GM12874 (cell line): ENCODE results near the gene MAPK4.

ENCODE experiments used
- TF ChIP-seq, protein P1 (sequence below): IDR thresholded peaks from 2 replicates; pipeline ENCODE4 v1.5.1; 2011; ENCODE audit warnings: low read depth, mild to moderate bottlenecking, control low read depth, low read length, moderate library complexity; ENCODE audit not compliant: insufficient read depth

The MAPK4 gene

DNA sequence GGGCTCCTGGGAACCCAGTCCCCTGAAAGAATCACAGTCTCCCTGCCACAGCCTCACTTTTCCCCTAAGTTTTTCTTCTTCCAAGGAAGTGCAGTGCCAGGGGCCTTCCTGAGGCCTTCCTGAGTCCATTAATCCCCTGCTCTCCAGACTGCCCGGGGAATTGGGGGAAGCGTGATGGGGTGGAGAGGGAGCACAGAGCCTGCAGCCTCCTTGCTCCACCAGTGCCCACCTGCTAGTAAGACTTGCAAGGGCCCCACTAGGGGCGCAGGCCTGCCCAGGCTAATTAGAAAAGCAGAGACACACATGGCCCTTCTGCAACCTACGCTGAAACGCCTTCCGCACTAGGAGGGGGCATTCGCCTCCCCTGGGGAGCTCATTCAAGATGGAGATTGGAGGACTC lies 149.3 kb downstream of the MAPK4 start:
- TF ChIP-seq, protein P1, sequence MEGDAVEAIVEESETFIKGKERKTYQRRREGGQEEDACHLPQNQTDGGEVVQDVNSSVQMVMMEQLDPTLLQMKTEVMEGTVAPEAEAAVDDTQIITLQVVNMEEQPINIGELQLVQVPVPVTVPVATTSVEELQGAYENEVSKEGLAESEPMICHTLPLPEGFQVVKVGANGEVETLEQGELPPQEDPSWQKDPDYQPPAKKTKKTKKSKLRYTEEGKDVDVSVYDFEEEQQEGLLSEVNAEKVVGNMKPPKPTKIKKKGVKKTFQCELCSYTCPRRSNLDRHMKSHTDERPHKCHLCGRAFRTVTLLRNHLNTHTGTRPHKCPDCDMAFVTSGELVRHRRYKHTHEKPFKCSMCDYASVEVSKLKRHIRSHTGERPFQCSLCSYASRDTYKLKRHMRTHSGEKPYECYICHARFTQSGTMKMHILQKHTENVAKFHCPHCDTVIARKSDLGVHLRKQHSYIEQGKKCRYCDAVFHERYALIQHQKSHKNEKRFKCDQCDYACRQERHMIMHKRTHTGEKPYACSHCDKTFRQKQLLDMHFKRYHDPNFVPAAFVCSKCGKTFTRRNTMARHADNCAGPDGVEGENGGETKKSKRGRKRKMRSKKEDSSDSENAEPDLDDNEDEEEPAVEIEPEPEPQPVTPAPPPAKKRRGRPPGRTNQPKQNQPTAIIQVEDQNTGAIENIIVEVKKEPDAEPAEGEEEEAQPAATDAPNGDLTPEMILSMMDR: 0 out of 2 replicates have a peak, but pooled peaks have one; percentile 5

DNA sequence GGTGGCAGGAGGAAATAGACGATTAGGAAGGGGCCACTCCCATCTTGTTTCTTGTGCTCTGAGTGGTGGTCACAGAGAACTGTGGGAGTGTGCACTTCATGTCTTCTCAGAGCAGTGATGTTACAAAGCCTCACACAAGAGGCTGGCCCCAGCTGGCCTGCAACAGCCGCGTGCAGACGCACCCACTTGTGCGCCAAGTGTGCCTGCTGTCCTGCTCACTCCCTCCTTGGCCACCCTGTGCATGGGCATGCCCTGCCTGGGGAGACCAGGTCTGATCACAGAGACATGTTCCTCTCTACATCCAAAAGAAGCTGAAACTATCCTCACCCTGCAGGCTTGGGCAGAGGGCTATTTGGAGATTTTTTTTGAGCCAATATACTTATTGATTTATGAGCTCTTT lies 151.5 kb downstream of the MAPK4 start:
- TF ChIP-seq, protein P1: no peak

DNA sequence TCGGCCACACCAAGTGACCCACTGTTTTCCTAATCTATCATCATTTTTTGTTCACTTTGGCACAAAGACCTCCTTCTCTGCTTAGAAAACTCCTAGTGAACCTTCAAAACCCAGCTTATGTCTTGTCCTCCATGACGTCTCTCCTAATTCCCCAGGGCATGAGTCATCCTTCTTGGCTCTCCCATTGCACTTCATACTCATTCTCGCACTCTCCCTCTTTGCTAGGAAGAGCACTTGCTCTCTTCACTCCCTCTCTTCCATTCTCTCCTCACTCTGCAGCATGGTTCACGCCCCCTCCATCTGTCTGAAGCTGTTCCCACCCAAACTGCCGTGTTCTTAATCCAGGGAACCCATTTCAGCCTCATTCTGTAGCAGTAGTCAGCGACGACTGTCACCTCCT lies 156.0 kb downstream of the MAPK4 start:
- TF ChIP-seq, protein P1: no peak

DNA sequence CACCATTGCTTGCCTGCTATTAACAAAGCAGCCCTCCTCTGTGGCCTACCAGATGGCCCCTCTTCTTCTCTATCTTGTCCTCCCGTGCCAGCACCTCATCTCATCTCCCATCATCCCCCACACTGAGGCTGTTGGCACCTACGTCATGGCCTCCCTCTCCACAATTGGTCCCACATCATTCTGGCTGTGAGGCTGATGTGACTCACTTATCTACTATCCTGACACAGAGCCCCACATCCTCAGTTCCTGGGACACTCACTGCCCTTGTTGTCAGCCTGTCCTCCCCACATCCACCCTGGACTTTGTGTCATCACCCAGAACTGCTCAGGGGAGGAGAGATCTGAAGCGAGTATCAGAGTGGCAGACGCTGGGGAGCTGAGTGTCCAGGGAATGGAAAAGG lies 157.0 kb downstream of the MAPK4 start:
- TF ChIP-seq, protein P1: no peak

DNA sequence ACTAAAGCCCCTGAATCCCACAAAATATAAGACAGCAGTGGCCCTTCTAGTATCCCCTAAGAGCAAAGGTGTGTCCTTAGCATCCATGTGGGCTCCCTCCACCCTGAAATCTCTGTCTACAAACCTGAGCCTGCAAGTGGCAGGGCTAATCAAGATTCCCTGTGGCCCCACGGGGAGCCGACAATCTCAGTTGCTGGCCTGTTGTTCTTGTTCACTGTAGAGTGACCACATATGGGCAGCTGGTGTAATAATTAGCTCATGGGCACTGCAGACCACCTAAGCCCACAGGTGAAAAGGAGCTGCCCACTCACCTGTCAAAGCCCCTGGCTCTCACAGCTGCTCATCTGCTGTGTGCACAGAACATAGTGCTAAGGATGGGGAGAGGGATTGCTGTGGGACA lies 157.7 kb downstream of the MAPK4 start:
- TF ChIP-seq, protein P1: no peak

DNA sequence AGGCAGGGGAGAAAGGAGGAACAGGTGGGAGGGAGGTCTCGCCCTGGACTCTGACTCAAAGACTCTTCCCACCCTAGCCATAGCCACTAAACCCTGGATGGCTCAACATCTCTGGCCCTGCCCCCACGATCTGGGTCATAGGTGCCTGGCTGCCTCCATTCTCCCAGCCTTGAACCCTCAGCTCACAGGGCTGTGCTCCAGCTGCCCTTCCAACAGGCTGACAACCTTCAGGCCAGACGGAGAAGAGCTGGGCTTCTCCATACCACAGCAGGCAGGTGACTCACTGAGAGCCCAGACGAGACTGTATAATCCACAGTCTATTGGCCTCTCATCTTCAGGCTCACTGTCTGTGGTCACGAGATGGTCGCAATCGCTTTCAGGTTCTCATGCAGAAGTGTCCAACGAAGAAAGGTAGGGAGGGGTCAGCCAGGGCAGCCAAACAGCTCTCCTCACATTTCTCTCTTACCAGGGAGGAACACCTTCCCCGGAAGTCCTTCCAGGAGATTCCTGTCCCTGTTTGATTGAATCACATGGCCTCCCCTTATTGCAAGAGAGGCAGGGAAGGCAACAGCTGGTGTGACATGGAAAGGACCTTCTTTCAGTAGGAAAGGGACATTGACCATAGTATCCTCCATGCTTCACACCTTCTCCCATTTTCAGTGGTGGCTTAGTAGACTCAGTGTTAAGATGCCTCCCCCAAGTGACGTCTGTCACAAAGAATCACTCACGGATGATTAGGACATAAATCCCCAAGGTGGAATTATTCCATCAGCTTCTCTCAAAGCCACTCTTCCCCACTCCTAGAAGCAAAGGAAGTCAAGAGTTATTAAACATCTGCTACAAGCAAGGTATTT lies 159.8 kb downstream of the MAPK4 start:
- TF ChIP-seq, protein P1: no peak

DNA sequence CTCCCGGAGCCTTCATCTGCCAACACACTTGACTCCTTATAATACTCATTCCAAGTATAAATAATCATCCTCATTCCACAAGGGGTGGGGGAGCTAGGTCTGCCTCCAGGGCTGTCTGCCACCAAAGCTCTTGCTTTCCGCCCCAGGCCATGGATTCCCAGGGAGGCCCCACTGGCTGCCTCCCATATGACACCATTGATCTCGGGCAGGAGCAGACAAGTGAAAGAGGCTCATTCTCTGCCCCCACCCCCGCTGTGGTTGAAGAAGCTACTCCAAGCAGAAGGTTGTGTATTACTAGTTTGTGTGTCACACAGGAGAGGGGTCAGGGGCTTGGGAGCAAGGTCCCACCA lies 160.4 kb downstream of the MAPK4 start:
- TF ChIP-seq, protein P1: no peak

DNA sequence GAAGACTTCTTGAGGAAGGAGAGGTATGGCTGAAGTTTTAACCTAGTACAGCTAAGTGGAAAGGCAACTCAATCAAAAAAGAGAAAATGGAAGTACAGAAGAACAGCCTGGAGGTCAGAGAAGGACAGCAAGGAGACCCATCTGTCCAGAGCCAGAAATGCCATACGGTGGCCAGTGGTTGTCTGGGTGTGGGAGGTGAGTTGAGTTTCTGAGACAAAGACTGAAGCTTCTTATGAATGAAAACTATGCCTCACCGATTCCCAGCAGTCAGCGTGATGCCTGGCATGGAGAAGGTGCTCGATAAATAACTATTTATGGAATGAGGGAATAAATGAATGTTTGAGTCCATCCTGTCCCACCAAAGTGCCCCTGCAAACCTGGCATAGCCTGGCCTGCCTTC lies 161.1 kb downstream of the MAPK4 start:
- TF ChIP-seq, protein P1: no peak
